Nephron (organoid): ENCODE data around the gene GALNT1.

Source experiments
- H3K27ac Mint-ChIP-seq, 3 experiments: 2 replicates each; pipeline ENCODE4 v1.8.0; 2020; ENCODE audit warnings: mixed read lengths in 3 of 3, mild to moderate bottlenecking in 2 of 3, moderate library complexity in 1 of 3
- H3K27me3 Mint-ChIP-seq: 2 replicates; pipeline ENCODE4 v1.8.0; 2021; ENCODE audit warnings: low read depth, mild to moderate bottlenecking, moderate library complexity, mixed read lengths
- H3K36me3 Mint-ChIP-seq: 2 replicates; pipeline ENCODE4 v1.8.0; 2020; ENCODE audit warnings: low read depth, mixed read lengths
- H3K4me1 Mint-ChIP-seq: 2 replicates; pipeline ENCODE4 v1.8.0; 2020; ENCODE audit warnings: mixed read lengths
- H3K4me3 Mint-ChIP-seq, 3 experiments: 2 replicates each; pipeline ENCODE4 v1.8.0; 2020; ENCODE audit warnings: mild to moderate bottlenecking in 3 of 3, mixed read lengths in 3 of 3, moderate library complexity in 2 of 3
- H3K9me3 Mint-ChIP-seq: 2 replicates; pipeline ENCODE4 v1.8.0; 2020; ENCODE audit warnings: mixed read lengths
- TF ChIP-seq, protein P1 (sequence below), 3 experiments: fragments of 200-600 bp; sonication (generic); IDR thresholded peaks; one replicate each; pipeline ENCODE4 v1.5.0; 2021; ENCODE audit warnings: antibody characterized with exemption in 3 of 3; ENCODE audit not compliant: unreplicated experiment in 3 of 3

Gene GALNT1

DNA sequence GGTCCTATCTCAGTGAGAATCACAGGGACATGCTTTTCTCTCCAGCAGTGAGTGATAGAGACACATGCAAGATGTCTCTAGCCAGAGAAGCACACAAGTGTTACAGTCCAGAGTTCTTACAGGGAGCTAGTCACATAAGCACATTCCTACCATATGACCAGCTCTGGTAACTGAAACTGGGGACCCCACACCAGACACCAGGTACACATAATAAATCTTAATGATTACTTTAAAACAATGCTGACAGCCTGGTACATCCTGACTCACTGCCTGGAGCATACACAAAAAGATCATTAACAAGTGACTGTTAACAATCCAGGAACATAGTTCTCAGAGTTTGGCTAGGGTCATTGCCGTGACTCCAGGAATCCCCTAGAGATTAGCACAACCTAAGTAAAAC, 53.6 kb downstream of the GALNT1 start:
- Mint-ChIP-seq H3K4me3 (no peak overlapping the region), H3K27me3 (no peaks in the 10 kb centered on the region), H3K9me3 (peaks cover 29% of the 10 kb centered on the region), H3K36me3 (peaks cover 43% of the 10 kb centered on the region), H3K27ac (no peak overlapping the region), H3K4me1 (no peaks in the 10 kb centered on the region)
- TF ChIP-seq, protein P1, sequence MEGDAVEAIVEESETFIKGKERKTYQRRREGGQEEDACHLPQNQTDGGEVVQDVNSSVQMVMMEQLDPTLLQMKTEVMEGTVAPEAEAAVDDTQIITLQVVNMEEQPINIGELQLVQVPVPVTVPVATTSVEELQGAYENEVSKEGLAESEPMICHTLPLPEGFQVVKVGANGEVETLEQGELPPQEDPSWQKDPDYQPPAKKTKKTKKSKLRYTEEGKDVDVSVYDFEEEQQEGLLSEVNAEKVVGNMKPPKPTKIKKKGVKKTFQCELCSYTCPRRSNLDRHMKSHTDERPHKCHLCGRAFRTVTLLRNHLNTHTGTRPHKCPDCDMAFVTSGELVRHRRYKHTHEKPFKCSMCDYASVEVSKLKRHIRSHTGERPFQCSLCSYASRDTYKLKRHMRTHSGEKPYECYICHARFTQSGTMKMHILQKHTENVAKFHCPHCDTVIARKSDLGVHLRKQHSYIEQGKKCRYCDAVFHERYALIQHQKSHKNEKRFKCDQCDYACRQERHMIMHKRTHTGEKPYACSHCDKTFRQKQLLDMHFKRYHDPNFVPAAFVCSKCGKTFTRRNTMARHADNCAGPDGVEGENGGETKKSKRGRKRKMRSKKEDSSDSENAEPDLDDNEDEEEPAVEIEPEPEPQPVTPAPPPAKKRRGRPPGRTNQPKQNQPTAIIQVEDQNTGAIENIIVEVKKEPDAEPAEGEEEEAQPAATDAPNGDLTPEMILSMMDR (IDR thresholded peaks at IDR 0.05; ENCODE audit: unreplicated experiment in 3 of 3): no peak

DNA sequence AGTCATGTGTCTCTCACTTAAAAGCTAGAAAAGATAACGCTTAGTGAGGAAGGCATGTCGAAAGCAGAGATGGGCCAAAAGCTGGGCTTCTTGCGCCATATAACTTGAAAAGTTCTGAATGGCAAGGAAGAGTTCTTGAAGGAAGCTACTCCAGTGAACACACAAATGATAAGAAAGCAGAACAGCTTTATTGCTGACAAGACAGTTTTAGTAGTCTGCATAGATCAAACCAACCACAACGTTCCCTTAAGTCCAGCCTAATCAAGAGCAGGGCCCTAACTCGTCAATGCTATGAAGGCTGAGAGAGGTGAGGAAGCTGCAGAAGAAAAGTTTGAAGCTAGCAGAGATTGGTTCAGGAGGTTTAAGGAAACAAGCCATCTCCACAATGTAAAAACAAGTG, 55.7 kb downstream of the GALNT1 start:
- H3K4me3 Mint-ChIP-seq: no peak overlapping the region
- H3K36me3 Mint-ChIP-seq: peaks cover 51% of the 10 kb centered on the region
- peaks cover 37% of the 10 kb centered on the region for H3K9me3 Mint-ChIP-seq
- H3K27ac Mint-ChIP-seq: no peak overlapping the region
- H3K4me1 Mint-ChIP-seq: no peaks in the 10 kb centered on the region
- TF ChIP-seq, protein P1 (IDR thresholded peaks at IDR 0.05; ENCODE audit: unreplicated experiment in 3 of 3): no peak
- H3K27me3 Mint-ChIP-seq: no peaks in the 10 kb centered on the region

DNA sequence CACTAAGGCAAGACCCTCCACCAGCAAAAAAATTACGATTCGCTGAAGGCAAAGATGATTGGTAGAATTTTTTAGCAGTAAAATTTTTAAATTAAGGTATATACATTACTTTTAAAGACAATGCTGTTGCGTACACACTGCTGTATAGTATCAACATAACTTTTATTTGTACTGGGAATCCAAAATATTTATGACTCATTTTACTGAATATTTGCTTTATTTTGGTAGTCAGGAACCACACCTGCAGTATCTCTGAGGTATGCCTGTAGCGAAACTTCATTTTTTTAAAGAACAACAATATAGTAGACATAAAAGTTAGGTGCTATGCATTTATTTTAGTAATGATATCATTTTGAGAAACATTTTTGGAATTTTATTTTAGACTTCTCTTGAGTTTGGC, 57.8 kb downstream of the GALNT1 start:
- TF ChIP-seq, protein P1 (IDR thresholded peaks at IDR 0.05; ENCODE audit: unreplicated experiment in 3 of 3): no peak
- peaks cover 65% of the 10 kb centered on the region for H3K36me3 Mint-ChIP-seq
- no peak overlapping the region for H3K27ac Mint-ChIP-seq
- no peak overlapping the region for H3K4me3 Mint-ChIP-seq
- no peaks in the 10 kb centered on the region for H3K27me3 Mint-ChIP-seq
- H3K9me3 Mint-ChIP-seq: peaks cover 47% of the 10 kb centered on the region
- no peaks in the 10 kb centered on the region for H3K4me1 Mint-ChIP-seq

DNA sequence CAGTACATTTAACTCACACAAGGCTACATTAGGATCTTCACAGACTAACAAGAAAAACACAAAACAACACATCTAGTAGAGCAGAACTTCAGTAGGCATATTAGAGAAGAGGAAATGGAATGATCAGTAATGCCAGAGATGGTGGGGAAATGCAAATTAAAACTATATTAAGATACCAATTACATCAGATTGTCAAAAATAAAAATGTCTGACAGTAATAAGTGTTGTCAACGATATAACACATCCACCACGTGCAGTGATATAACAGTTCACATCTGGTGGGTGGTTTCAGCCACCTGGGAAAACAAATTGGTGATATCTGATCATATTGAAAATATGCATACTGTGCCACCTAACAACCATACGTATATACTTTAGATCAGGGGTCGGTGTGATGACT, 59.9 kb downstream of the GALNT1 start:
- TF ChIP-seq, protein P1 (IDR thresholded peaks at IDR 0.05; ENCODE audit: unreplicated experiment in 3 of 3): no peak
- Mint-ChIP-seq H3K27ac (no peak overlapping the region), H3K36me3 (peaks cover 62% of the 10 kb centered on the region), H3K27me3 (no peaks in the 10 kb centered on the region), H3K9me3 (peaks cover 44% of the 10 kb centered on the region), H3K4me1 (no peaks in the 10 kb centered on the region), H3K4me3 (no peak overlapping the region)

DNA sequence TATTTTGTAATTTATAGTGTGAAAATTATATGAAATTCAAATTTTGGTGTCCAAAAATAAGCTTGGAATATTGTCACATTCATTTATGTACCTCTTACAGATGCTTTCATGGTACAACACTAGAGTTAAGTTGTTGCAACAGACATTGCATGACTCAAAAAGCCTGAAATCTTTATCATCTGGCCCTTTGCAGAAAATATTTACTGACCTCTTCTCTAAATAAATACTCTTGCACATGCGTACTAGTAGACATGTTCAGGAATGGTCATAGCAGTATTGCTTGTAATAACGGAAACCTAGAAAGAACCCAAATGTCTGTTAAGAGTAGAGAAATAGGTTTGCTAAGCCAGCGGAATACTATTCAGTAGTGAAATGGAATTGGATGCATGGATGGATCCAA, 60.4 kb downstream of the GALNT1 start:
- Mint-ChIP-seq H3K27me3 (no peaks in the 10 kb centered on the region), H3K4me3 (no peak overlapping the region), H3K36me3 (peaks cover 63% of the 10 kb centered on the region), H3K4me1 (no peaks in the 10 kb centered on the region), H3K27ac (no peak overlapping the region), H3K9me3 (peaks cover 45% of the 10 kb centered on the region)
- TF ChIP-seq, protein P1 (IDR thresholded peaks at IDR 0.05; ENCODE audit: unreplicated experiment in 3 of 3): no peak

DNA sequence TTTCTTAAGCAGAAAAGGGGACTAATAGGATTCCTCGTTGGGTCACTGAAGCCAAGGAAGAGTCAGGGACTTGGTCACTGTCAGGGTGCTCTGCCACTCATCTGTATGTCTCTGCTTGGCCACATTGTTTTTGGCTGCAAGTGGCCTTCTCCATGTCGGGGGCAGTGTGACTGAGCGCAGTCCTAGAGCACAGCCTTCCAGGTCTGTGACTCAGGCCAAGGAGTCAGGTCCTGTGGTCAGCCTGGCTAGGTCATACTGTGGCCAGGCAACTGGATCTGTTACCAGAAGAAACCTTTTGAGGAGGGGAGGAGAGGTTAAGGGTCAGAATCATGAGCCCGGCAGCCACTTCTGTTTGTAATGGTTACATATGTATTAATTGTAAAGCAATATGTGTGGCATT, 61.3 kb downstream of the GALNT1 start:
- peaks cover 62% of the 10 kb centered on the region for H3K36me3 Mint-ChIP-seq
- peaks cover 45% of the 10 kb centered on the region for H3K9me3 Mint-ChIP-seq
- no peak overlapping the region for H3K27ac Mint-ChIP-seq
- TF ChIP-seq, protein P1 (IDR thresholded peaks at IDR 0.05; ENCODE audit: unreplicated experiment in 3 of 3): no peak
- no peaks in the 10 kb centered on the region for H3K27me3 Mint-ChIP-seq
- no peaks in the 10 kb centered on the region for H3K4me1 Mint-ChIP-seq
- no peak overlapping the region for H3K4me3 Mint-ChIP-seq
